ENCODE results near the gene HIVEP2. TPM values are rescaled to one million over a fixed set of nuclear protein-coding genes. Genes with fewer than 3 reads are reported as not detected.

HIVEP2 gene
- total and polyA plus RNA-seq, 3 donors from 2014 or later, result 4.7 to 10.8 (median 10.7) TPM

GRCh38 chr6:142887517-142887916, 57.5 kb downstream of the HIVEP2 start:
- peaks cover 14% of the 10 kb centered on the region for H3K4me1 ChIP-seq

GRCh38 chr6:142886431-142887170, 58.4 kb downstream of the HIVEP2 start:
- Histone ChIP-seq H3K27ac (no peak overlapping the region), H3K4me1 (peaks cover 14% of the 10 kb centered on the region), H3K4me3 (no peak overlapping the region), H3K9me3 (no peaks in the 10 kb centered on the region), H3K27me3 (no peaks in the 10 kb centered on the region), H3K36me3 (ENCODE audit: low read depth, missing control alignments) (no peaks in the 10 kb centered on the region)
- DNase-seq, result no peak
- intact Hi-C loops (cut with DNase I; ENCODE audit: low total_unique reads), result no loop called here
- WGBS, 2 donors, result 39 to 60% methylated on average over 4 of the region's 4 CpGs
- TF ChIP-seq CTCF (IDR thresholded peaks at IDR 0.05), result no peak
- TF ChIP-seq POLR2A (IDR thresholded peaks at IDR 0.05), result no peak

More at GRCh38 chr6:142887517-142887916, 57.5 kb downstream of the HIVEP2 start:
- no peak for TF ChIP-seq POLR2A (IDR thresholded peaks at IDR 0.05)
- no peak for TF ChIP-seq CTCF (IDR thresholded peaks at IDR 0.05)
- intact Hi-C loops (cut with DNase I; ENCODE audit: low total_unique reads), result no loop called here
- no peaks in the 10 kb centered on the region for H3K36me3 ChIP-seq (ENCODE audit: low read depth, missing control alignments)
- DNase-seq, result no peak
- no peak overlapping the region for H3K27ac ChIP-seq
- H3K27me3 ChIP-seq, result no peaks in the 10 kb centered on the region
- 89 to 94% methylated on average over 3 of the region's 3 CpGs for WGBS, 2 donors
- H3K9me3 ChIP-seq, result no peaks in the 10 kb centered on the region
- no peak overlapping the region for H3K4me3 ChIP-seq

GRCh38 chr6:142885182-142885867, 59.7 kb downstream of the HIVEP2 start:
- peak overlapping the region; percentile 43 to 49 for H3K4me3 ChIP-seq
- H3K36me3 ChIP-seq (ENCODE audit: low read depth, missing control alignments), result no peaks in the 10 kb centered on the region
- peak; percentile 50 for DNase-seq
- peak overlapping the region; percentile 29 to 70 for H3K27ac ChIP-seq
- no peaks in the 10 kb centered on the region for H3K27me3 ChIP-seq
- H3K4me1 ChIP-seq, result peaks cover 14% of the 10 kb centered on the region
- 20 to 23% methylated on average over 10 of the region's 10 CpGs for WGBS, 2 donors
- TF ChIP-seq CTCF (IDR thresholded peaks at IDR 0.05), result no peak
- TF ChIP-seq POLR2A (IDR thresholded peaks at IDR 0.05), result no peak
- intact Hi-C loops (cut with DNase I; ENCODE audit: low total_unique reads), result no loop called here
- H3K9me3 ChIP-seq, result no peaks in the 10 kb centered on the region

- H3K36me3 ChIP-seq (ENCODE audit: low read depth, missing control alignments), result no peaks in the 10 kb centered on the region
- peak overlapping the region in 1 of 2 donors; percentile 29 for H3K27ac ChIP-seq
- TF ChIP-seq CTCF (IDR thresholded peaks at IDR 0.05) (no peak), POLR2A (IDR thresholded peaks at IDR 0.05) (no peak)
- peak overlapping the region in 1 of 2 donors; percentile 49 for H3K4me3 ChIP-seq
- 42 to 51% methylated on average over 8 of the region's 8 CpGs for WGBS, 2 donors
- H3K27me3 ChIP-seq, result no peaks in the 10 kb centered on the region
- H3K9me3 ChIP-seq, result no peaks in the 10 kb centered on the region
- DNase-seq, result no peak
- peaks cover 14% of the 10 kb centered on the region for H3K4me1 ChIP-seq
- intact Hi-C loops (cut with DNase I; ENCODE audit: low total_unique reads), result no loop called here
Observed at GRCh38 chr6:142884214-142885035, 60.6 kb downstream of the HIVEP2 start.
